GM23248 (cell line): ENCODE data around the gene USP19. TPM values are rescaled to one million over a fixed set of nuclear protein-coding genes. Genes with fewer than 3 reads are reported as not detected.

Experiments
- DNase-seq: peaks from one replicate; pipeline ENCODE4 v3.0.0-alpha.2; 2015
- H2AFZ ChIP-seq: fragments of 200-600 bp; sonication (generic); 2 replicates; pipeline ENCODE4 v1.6.1; 2016; ENCODE audit warnings: antibody characterized with exemption
- H3F3A ChIP-seq: fragments of 200-600 bp; sonication (generic); 2 replicates; pipeline ENCODE4 v1.6.1; 2016; ENCODE audit warnings: mild to moderate bottlenecking, antibody characterized with exemption, mixed run types; ENCODE audit not compliant: insufficient read depth
- H3K27ac ChIP-seq: fragments of 200-600 bp; sonication (generic); 2 replicates; pipeline ENCODE4 v1.5.1; 2016; ENCODE audit warnings: mild to moderate bottlenecking
- H3K27me3 ChIP-seq: fragments of 200-600 bp; sonication (generic); replicated peaks from 2 replicates; pipeline ENCODE4 v1.6.1; 2016; ENCODE audit warnings: mild to moderate bottlenecking; ENCODE audit not compliant: insufficient read depth
- H3K36me3 ChIP-seq: fragments of 200-600 bp; sonication (generic); 2 replicates; pipeline ENCODE4 v1.6.1; 2016; ENCODE audit warnings: low read depth, mild to moderate bottlenecking
- H3K4me1 ChIP-seq: fragments of 200-600 bp; sonication (generic); 2 replicates; pipeline ENCODE4 v1.6.1; 2016; ENCODE audit warnings: mild to moderate bottlenecking; ENCODE audit not compliant: insufficient read depth
- H3K4me2 ChIP-seq: fragments of 200-600 bp; sonication (generic); one replicate; pipeline ENCODE4 v1.6.1; 2016; ENCODE audit warnings: mild to moderate bottlenecking; ENCODE audit not compliant: unreplicated experiment
- H3K4me3 ChIP-seq: fragments of 200-600 bp; sonication (generic); 2 replicates; pipeline ENCODE4 v1.5.1; 2016; ENCODE audit warnings: mild to moderate bottlenecking
- H3K79me2 ChIP-seq: fragments of 200-600 bp; sonication (generic); 2 replicates; pipeline ENCODE4 v1.6.1; 2016; ENCODE audit warnings: mild to moderate bottlenecking; ENCODE audit not compliant: insufficient read depth
- H3K9ac ChIP-seq: fragments of 200-600 bp; sonication (generic); 2 replicates; pipeline ENCODE4 v1.6.1; 2016; ENCODE audit warnings: mild to moderate bottlenecking
- H3K9me2 ChIP-seq: fragments of 200-600 bp; sonication (generic); 2 replicates; pipeline ENCODE4 v1.6.1; 2016; ENCODE audit warnings: mixed run types, mild to moderate bottlenecking, moderate library complexity; ENCODE audit not compliant: insufficient read depth
- H3K9me3 ChIP-seq: fragments of 200-600 bp; sonication (generic); one replicate; pipeline ENCODE4 v1.6.1; 2017; ENCODE audit warnings: low read depth
- H4K20me1 ChIP-seq: fragments of 200-600 bp; sonication (generic); 2 replicates; pipeline ENCODE4 v1.6.0; 2016; ENCODE audit not compliant: insufficient read depth
- EZH2 ChIP-seq: fragments of 200-600 bp; sonication (generic); IDR thresholded peaks from 2 replicates; pipeline ENCODE4 v1.6.1; 2018; ENCODE audit warnings: antibody characterized with exemption, mild to moderate bottlenecking; ENCODE audit not compliant: insufficient read depth, poor library complexity, severe bottlenecking
- EZH2phosphoT487 ChIP-seq: fragments of 200-600 bp; sonication (generic); IDR thresholded peaks from 2 replicates; pipeline ENCODE4 v1.6.1; 2018; ENCODE audit warnings: antibody characterized with exemption, moderate library complexity, mild to moderate bottlenecking, low read depth; ENCODE audit not compliant: insufficient read depth
- WGBS, 2 experiments: methylation state at CpG; one replicate each; pipeline ENCODE4 v1.1.6; 2015 to 2017; ENCODE audit warnings: low lambda C conversion rate in 2 of 2, low coverage in 1 of 2; ENCODE audit errors: missing lambda C conversion rate in 2 of 2; 5-methylcytosine and 5-hydroxymethylcytosine counted together
- in situ Hi-C: fragments of 300-500 bp; cut with MboI; formaldehyde crosslinking; loops from 2 replicates; pipeline ENCODE4 v1.15.0; 2020
- polyA plus RNA-seq: library from polyadenylated mRNA; unstranded; fragments of >200 nt; fragmentation: Nextera tagmentation; extraction: Ambion mirVana; gene quantifications from 2 replicates; pipeline ENCODE4 v1.2.1, GENCODE V29; 2016
- total RNA-seq: library from RNA; depleted of rRNA; stranded (reverse); fragments of >200 nt; shearing (Covaris generic); gene quantifications from 2 replicates; pipeline ENCODE4 v1.2.3, GENCODE V29; 2014; rRNA removed

The USP19 gene, protein sequence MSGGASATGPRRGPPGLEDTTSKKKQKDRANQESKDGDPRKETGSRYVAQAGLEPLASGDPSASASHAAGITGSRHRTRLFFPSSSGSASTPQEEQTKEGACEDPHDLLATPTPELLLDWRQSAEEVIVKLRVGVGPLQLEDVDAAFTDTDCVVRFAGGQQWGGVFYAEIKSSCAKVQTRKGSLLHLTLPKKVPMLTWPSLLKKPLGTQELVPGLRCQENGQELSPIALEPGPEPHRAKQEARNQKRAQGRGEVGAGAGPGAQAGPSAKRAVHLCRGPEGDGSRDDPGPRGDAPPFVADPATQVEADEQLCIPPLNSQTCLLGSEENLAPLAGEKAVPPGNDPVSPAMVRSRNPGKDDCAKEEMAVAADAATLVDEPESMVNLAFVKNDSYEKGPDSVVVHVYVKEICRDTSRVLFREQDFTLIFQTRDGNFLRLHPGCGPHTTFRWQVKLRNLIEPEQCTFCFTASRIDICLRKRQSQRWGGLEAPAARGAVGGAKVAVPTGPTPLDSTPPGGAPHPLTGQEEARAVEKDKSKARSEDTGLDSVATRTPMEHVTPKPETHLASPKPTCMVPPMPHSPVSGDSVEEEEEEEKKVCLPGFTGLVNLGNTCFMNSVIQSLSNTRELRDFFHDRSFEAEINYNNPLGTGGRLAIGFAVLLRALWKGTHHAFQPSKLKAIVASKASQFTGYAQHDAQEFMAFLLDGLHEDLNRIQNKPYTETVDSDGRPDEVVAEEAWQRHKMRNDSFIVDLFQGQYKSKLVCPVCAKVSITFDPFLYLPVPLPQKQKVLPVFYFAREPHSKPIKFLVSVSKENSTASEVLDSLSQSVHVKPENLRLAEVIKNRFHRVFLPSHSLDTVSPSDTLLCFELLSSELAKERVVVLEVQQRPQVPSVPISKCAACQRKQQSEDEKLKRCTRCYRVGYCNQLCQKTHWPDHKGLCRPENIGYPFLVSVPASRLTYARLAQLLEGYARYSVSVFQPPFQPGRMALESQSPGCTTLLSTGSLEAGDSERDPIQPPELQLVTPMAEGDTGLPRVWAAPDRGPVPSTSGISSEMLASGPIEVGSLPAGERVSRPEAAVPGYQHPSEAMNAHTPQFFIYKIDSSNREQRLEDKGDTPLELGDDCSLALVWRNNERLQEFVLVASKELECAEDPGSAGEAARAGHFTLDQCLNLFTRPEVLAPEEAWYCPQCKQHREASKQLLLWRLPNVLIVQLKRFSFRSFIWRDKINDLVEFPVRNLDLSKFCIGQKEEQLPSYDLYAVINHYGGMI (N-terminal part only)
- total RNA-seq, result 31.6 and 46.4 TPM in 2 replicates
- 16.3 and 17.0 TPM in 2 replicates for polyA plus RNA-seq

DNA sequence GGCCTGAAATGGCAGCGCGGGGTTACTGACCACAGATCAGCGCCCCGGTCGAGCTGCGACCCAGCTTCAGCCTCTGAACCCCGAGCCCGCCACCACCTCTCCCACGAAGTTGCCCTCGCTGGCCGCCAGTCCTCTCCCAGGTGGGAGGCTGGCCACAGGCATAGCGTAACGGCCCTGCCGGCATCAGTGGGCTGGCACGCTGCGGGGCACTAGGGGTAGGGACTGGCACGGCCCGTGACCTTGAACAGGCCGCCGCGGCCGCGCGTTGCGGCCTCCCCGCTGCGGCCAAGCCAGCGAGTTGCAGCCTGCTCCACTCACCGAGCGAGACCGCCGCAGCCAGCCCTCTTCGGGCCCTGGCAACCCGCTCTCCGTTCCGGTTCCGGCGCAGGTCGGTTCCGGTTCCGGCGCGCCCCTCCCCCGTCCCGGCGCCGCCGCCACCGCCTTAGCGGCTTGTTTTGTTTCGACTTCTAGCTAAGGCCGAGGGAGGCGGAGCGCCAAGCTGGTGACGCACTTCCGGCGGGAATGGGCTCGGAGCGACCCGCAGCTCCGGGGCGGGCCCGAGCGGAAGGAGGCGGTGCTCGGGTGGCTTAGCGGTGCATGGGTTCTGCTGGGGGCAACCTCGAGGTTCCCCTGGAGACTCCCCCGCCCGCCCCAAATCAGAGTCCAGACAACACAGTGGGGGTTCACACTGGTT is at the start of gene USP19:
Gene USP19 (minus strand): TSS at position 386 of the 694 bp plus-strand sequence. CDS start 1,678 bp downstream, outside the sequence.
- Histone ChIP-seq H3K27ac (peak within 1 kb of the TSS; percentile 73), H3K9ac (peak within 1 kb of the TSS; percentile 86), H3F3A (peaks cover 34% of the 10 kb centered on the region), H3K27me3 (no peaks in the 10 kb centered on the region), H2AFZ (peak within 1 kb of the TSS; percentile 14), H4K20me1 (no peaks in the 10 kb centered on the region), H3K4me1 (peaks cover 9% of the 10 kb centered on the region; the same call in 1 of the 2 replicates), H3K79me2 (peaks cover 36% of the 10 kb centered on the region), H3K4me3 (peak within 1 kb of the TSS; percentile 76), H3K36me3 (peaks cover 24% of the 10 kb centered on the region; the same call in 1 of the 2 replicates), H3K9me2 (no peaks in the 10 kb centered on the region), H3K9me3 (no peaks in the 10 kb centered on the region), H3K4me2 (peak within 1 kb of the TSS; percentile 84)
- in situ Hi-C loops, result no loop called here
- DNase-seq, result peak; percentile 95
- 1 to 2% methylated on average over 54 to 60 of the region's 70 CpGs for WGBS, 2 experiments
- TF ChIP-seq EZH2 (no peak), EZH2phosphoT487 (no peak)

DNA sequence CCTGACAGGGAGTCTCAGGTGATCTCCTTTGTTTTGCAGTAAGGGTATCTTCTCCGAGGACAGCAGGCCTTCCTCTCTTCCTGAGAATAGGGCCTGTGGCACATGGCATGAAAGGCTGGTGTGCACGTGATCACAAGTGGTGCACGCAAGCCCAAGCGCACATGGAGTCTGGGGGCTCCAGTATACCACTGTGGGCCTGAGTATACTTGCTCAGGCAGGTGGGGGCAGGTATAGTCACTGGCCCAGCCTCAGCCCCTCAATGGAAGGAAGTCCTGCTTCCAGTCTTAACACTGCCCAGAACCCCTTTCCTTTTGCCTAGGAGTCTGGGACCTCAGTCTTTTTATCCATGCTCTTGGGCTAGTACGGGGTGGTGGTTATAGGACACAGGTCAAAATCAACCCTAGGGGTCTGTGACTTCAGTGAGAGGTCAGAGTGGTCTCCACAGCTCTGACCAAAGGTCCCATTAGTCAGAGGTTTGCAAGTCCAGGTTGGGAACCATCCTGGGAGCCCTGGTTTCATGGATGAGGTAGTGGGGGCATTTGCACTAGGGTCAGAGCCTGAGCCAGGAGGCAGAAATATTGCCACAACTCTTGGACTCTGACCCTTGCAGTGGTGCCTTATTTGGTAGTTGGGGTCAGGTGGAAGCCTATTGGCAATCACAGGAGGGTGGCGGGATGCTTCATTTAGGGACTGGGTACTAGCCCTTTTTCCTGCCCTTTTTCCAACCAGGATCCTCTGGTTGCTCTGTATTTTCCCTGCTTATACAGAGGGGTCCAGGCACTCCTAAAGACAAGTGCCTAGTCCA is 46.3 kb upstream of the USP19 start:
- no peaks in the 10 kb centered on the region; the same call in 1 of the 2 replicates for H3K36me3 ChIP-seq
- H3K79me2 ChIP-seq, result peaks cover 47% of the 10 kb centered on the region
- peaks cover 11% of the 10 kb centered on the region for H3K4me1 ChIP-seq
- in situ Hi-C loops, result loop anchor here (25.0 kb wide), 1 partner anchor 270 kb away; the partner anchor contains the start of gene NICN1
- H3K27ac ChIP-seq, result no peak overlapping the region
- H3K9ac ChIP-seq, result peak overlapping the region; percentile 94; the same call in 1 of the 2 replicates
- peak overlapping the region; percentile 74 for H3K4me2 ChIP-seq
- DNase-seq, result no peak
- no peaks in the 10 kb centered on the region for H3K27me3 ChIP-seq
- TF ChIP-seq EZH2 (no peak), EZH2phosphoT487 (no peak)
- H4K20me1 ChIP-seq, result no peaks in the 10 kb centered on the region
- H3K9me2 ChIP-seq, result no peaks in the 10 kb centered on the region
- no peaks in the 10 kb centered on the region for H3K9me3 ChIP-seq
- 91 to 97% methylated on average over 6 of the region's 6 CpGs for WGBS, 2 experiments
- H2AFZ ChIP-seq, result peak overlapping the region; percentile 100
- peak overlapping the region; percentile 94 for H3K4me3 ChIP-seq
- H3F3A ChIP-seq, result no peaks in the 10 kb centered on the region
